Thyroid gland (tissue), 4 donors: ENCODE results near the gene TEK.

Experiments
- CTCF ChIP-seq, 6 experiments: fragments of 200-600 bp in 3 of 6; fragments of 450-650 bp in 3 of 6; sonication (generic) in 3 of 6; IDR thresholded peaks; one replicate each; pipeline ENCODE4 v1.5.1; 2016 to 2019; ENCODE audit warnings: antibody characterized with exemption in 6 of 6, mild to moderate bottlenecking in 2 of 6, inconsistent platforms in 1 of 6, moderate library complexity in 1 of 6
- POLR2A ChIP-seq, 2 donors: fragments of 450-650 bp; IDR thresholded peaks; one replicate each; pipeline ENCODE4 v1.6.1; 2017; ENCODE audit warnings: antibody characterized with exemption in 2 of 2, mild to moderate bottlenecking in 2 of 2, moderate library complexity in 1 of 2

GRCh38 chr9:27260789-27261516, 151.9 kb downstream of the TEK start:
- TF ChIP-seq CTCF (IDR thresholded peaks at IDR 0.05) (no peak), POLR2A (IDR thresholded peaks at IDR 0.05) (no peak)
